NT2/D1 (cell line): ENCODE data around the gene FUT2.

Experiments used
- SUZ12 ChIP-seq: IDR thresholded peaks from 2 replicates; pipeline ENCODE4 v1.6.1; 2011; ENCODE audit not compliant: insufficient read length, insufficient read depth; ENCODE audit errors: extremely low read depth
- YY1 ChIP-seq: IDR thresholded peaks from 2 replicates; pipeline ENCODE4 v1.6.1; 2011; ENCODE audit not compliant: insufficient read length, insufficient read depth
- ZNF274 ChIP-seq: IDR thresholded peaks from 2 replicates; pipeline ENCODE4 v1.6.1; 2011; ENCODE audit warnings: mild to moderate bottlenecking, low read depth, low read length

- TF ChIP-seq YY1 (no peak), ZNF274 (no peak), SUZ12 (no peak)
These were observed 15.2 kb upstream of the FUT2 start for GRCh38 chr19:48680436-48681126.
